Neural cell (in vitro differentiated cells): ENCODE measurements around the gene CLDN12. TPM values are rescaled to one million over a fixed set of nuclear protein-coding genes. Genes with fewer than 3 reads are reported as not detected.

Experiments
- H2AFZ ChIP-seq: fragments of 200-600, 300-800 bp; sonication (generic), shearing (Covaris generic); 2 replicates; pipeline ENCODE4 v1.6.0; 2014; ENCODE audit warnings: low read depth, mild to moderate bottlenecking, antibody characterized with exemption, low read length, moderate library complexity
- H3F3A ChIP-seq: fragments of 200-600 bp; shearing (Covaris generic); 2 replicates; pipeline ENCODE4 v1.6.1; 2016; ENCODE audit warnings: mild to moderate bottlenecking, moderate library complexity, mixed read lengths, antibody characterized with exemption, low read length; ENCODE audit not compliant: insufficient read depth, poor library complexity, severe bottlenecking
- H3K27ac ChIP-seq: fragments of 200-600, 300-800 bp; sonication (generic), shearing (Covaris generic); 2 replicates; pipeline ENCODE4 v1.5.1; 2014; ENCODE audit warnings: mild to moderate bottlenecking, low read length, moderate library complexity
- H3K27me3 ChIP-seq: fragments of 300-800, 200-600 bp; sonication (generic), shearing (Covaris generic); 2 replicates; pipeline ENCODE4 v1.6.0; 2014; ENCODE audit warnings: mild to moderate bottlenecking, low read depth, low read length, moderate library complexity; ENCODE audit not compliant: insufficient read depth
- H3K36me3 ChIP-seq: fragments of 300-800, 200-600 bp; sonication (generic), shearing (Covaris generic); 2 replicates; pipeline ENCODE4 v1.5.1; 2014; ENCODE audit warnings: mild to moderate bottlenecking, antibody characterized with exemption, low read length, moderate library complexity; ENCODE audit not compliant: insufficient read depth
- H3K4me2 ChIP-seq: fragments of 300-800, 200-600 bp; sonication (generic), shearing (Covaris generic); 2 replicates; pipeline ENCODE4 v1.6.0; 2014; ENCODE audit warnings: mild to moderate bottlenecking, low read length
- H3K4me3 ChIP-seq: fragments of 300-800, 200-600 bp; sonication (generic), shearing (Covaris generic); 2 replicates; pipeline ENCODE4 v1.5.1; 2014; ENCODE audit warnings: mild to moderate bottlenecking, low read length, moderate library complexity
- H3K79me2 ChIP-seq: fragments of 200-600 bp; shearing (Covaris generic); replicated peaks from 2 replicates; pipeline ENCODE4 v1.6.0; 2014; ENCODE audit warnings: mild to moderate bottlenecking, low read length, moderate library complexity; ENCODE audit not compliant: insufficient read depth
- H3K9ac ChIP-seq: fragments of 300-800, 200-600 bp; sonication (generic), shearing (Covaris generic); 2 replicates; pipeline ENCODE4 v1.6.1; 2016; ENCODE audit warnings: mild to moderate bottlenecking, low read length, mixed read lengths
- H3K9me2 ChIP-seq: fragments of 200-600 bp; shearing (Covaris generic); 2 replicates; pipeline ENCODE4 v1.6.1; 2016; ENCODE audit warnings: mild to moderate bottlenecking, low read length, mixed read lengths; ENCODE audit not compliant: insufficient read depth
- H3K9me3 ChIP-seq: fragments of 200-600, 300-800 bp; sonication (generic), shearing (Covaris generic); 2 replicates; pipeline ENCODE4 v1.6.1; 2016; ENCODE audit warnings: mild to moderate bottlenecking, mixed run types, low read length, moderate library complexity, mixed read lengths
- H4K20me1 ChIP-seq: fragments of 200-600 bp; shearing (Covaris generic); 2 replicates; pipeline ENCODE4 v1.6.1; 2016; ENCODE audit warnings: mild to moderate bottlenecking, mixed run types; ENCODE audit not compliant: insufficient read depth
- CTCF ChIP-seq: fragments of 450-650 bp; IDR thresholded peaks from 2 replicates; pipeline ENCODE4 v1.5.1; 2014; ENCODE audit warnings: antibody characterized with exemption, mild to moderate bottlenecking, moderate library complexity; ENCODE audit not compliant: poor library complexity, severe bottlenecking
- EP300 ChIP-seq: fragments of 450-650 bp; conservative IDR thresholded peaks from 2 replicates; pipeline ENCODE4 v1.6.1; 2014; ENCODE audit warnings: antibody characterized with exemption, mild to moderate bottlenecking, moderate library complexity; ENCODE audit not compliant: poor library complexity, severe bottlenecking
- EZH2 ChIP-seq: fragments of 200-600, 300-800 bp; shearing (Covaris generic), sonication (generic); IDR thresholded peaks from 2 replicates; pipeline ENCODE4 v1.6.1; 2014; ENCODE audit warnings: antibody characterized with exemption, low read length, borderline replicate concordance, mild to moderate bottlenecking; ENCODE audit not compliant: insufficient read depth, poor library complexity, severe bottlenecking
- MXI1 ChIP-seq: fragments of 450-650 bp; conservative IDR thresholded peaks from 2 replicates; pipeline ENCODE4 v1.6.1; 2014; ENCODE audit warnings: antibody characterized with exemption, mild to moderate bottlenecking; ENCODE audit not compliant: poor library complexity, severe bottlenecking
- POLR2AphosphoS5 ChIP-seq: IDR thresholded peaks from 2 replicates; pipeline ENCODE4 v1.6.1; 2012
- RAD21 ChIP-seq: fragments of 450-650 bp; conservative IDR thresholded peaks from 2 replicates; pipeline ENCODE4 v1.6.1; 2014; ENCODE audit warnings: antibody characterized with exemption, mild to moderate bottlenecking, moderate library complexity
- REST ChIP-seq: IDR thresholded peaks from 2 replicates; pipeline ENCODE4 v1.6.1; 2012; ENCODE audit warnings: borderline replicate concordance
- SMC3 ChIP-seq: fragments of 450-650 bp; conservative IDR thresholded peaks from 2 replicates; pipeline ENCODE4 v1.6.1; 2014; ENCODE audit warnings: antibody characterized with exemption, mild to moderate bottlenecking, moderate library complexity; ENCODE audit not compliant: poor library complexity
- TAF1 ChIP-seq: IDR thresholded peaks from 2 replicates; pipeline ENCODE4 v1.6.1; 2012; ENCODE audit warnings: low read depth
- polyA plus RNA-seq: library from polyadenylated mRNA; depleted of rRNA; stranded (reverse); fragments of >200 nt; gene quantifications from 2 replicates; pipeline ENCODE4 v1.2.3, GENCODE V29; 2014

Gene CLDN12
- polyA plus RNA-seq, 1 donor from 2014 or later: 81.0 TPM

GRCh38 chr7:90421651-90422050, 18.4 kb downstream of the CLDN12 start:
- Histone ChIP-seq H4K20me1 (no peaks in the 10 kb centered on the region), H3K79me2 (no peaks in the 10 kb centered on the region), H3K9me3 (no peaks in the 10 kb centered on the region), H3K4me2 (no peak overlapping the region), H3K4me3 (no peak overlapping the region), H3K9me2 (no peaks in the 10 kb centered on the region), H3K9ac (no peak overlapping the region), H3F3A (no peaks in the 10 kb centered on the region), H3K36me3 (no peaks in the 10 kb centered on the region), H3K27me3 (no peaks in the 10 kb centered on the region), H2AFZ (no peak overlapping the region), H3K27ac (no peak overlapping the region)
- no peak for TF ChIP-seq SMC3
- no peak for TF ChIP-seq RAD21
- no peak for TF ChIP-seq CTCF
- TF ChIP-seq TAF1: no peak
- no peak for TF ChIP-seq POLR2AphosphoS5
- TF ChIP-seq EZH2: no peak
- TF ChIP-seq EP300: no peak
- TF ChIP-seq MXI1: no peak
- no peak for TF ChIP-seq REST

GRCh38 chr7:90424720-90425119, 21.5 kb downstream of the CLDN12 start:
- Histone ChIP-seq H3K36me3 (no peaks in the 10 kb centered on the region), H3K9me3 (no peaks in the 10 kb centered on the region), H3K9ac (no peak overlapping the region), H3K27me3 (no peaks in the 10 kb centered on the region), H3K27ac (no peak overlapping the region), H4K20me1 (no peaks in the 10 kb centered on the region), H2AFZ (no peak overlapping the region), H3K9me2 (no peaks in the 10 kb centered on the region), H3F3A (no peaks in the 10 kb centered on the region), H3K4me3 (no peak overlapping the region), H3K79me2 (no peaks in the 10 kb centered on the region), H3K4me2 (no peak overlapping the region)
- TF ChIP-seq EP300 (no peak), SMC3 (no peak), POLR2AphosphoS5 (no peak), EZH2 (no peak), TAF1 (no peak), REST (no peak), MXI1 (no peak), RAD21 (no peak), CTCF (no peak)
